ENCODE results near the gene ALOX12B.

Gene ALOX12B

GRCh38 chr17:8059131-8059530, 28.4 kb downstream of the ALOX12B start:
- Histone ChIP-seq H3K4me1 (ENCODE audit: insufficient read depth, low read length) (peaks cover 9% of the 10 kb centered on the region), H3K4me3 (ENCODE audit: low read depth in 1 of 2, low read length in 2 of 2) (no peak overlapping the region), H3K9ac (ENCODE audit: low read length) (no peak overlapping the region), H3K36me3 (ENCODE audit: insufficient read depth, low read length) (no peaks in the 10 kb centered on the region), H3K27me3 (ENCODE audit: control insufficient read depth in 1 of 2, insufficient read depth in 2 of 2, low read length in 2 of 2) (peaks cover 43 to 62% of the 10 kb centered on the region in 2 donors), H3K27ac (ENCODE audit: low read depth, low read length) (no peak overlapping the region), H3K9me3 (ENCODE audit: low read length) (no peaks in the 10 kb centered on the region)

- Histone ChIP-seq H3K9me3 (ENCODE audit: low read length) (no peaks in the 10 kb centered on the region), H3K36me3 (ENCODE audit: insufficient read depth, low read length) (no peaks in the 10 kb centered on the region), H3K27ac (ENCODE audit: low read depth, low read length) (no peak overlapping the region), H3K4me1 (ENCODE audit: insufficient read depth, low read length) (peaks cover 5% of the 10 kb centered on the region), H3K9ac (ENCODE audit: low read length) (no peak overlapping the region), H3K4me3 (ENCODE audit: low read depth in 1 of 2, low read length in 2 of 2) (no peak overlapping the region), H3K27me3 (ENCODE audit: control insufficient read depth in 1 of 2, insufficient read depth in 2 of 2, low read length in 2 of 2) (peaks cover 34 to 51% of the 10 kb centered on the region in 2 donors)
Observed at GRCh38 chr17:8057691-8058114, 29.8 kb downstream of the ALOX12B start.

- Histone ChIP-seq H3K27ac (ENCODE audit: low read depth, low read length) (no peak overlapping the region), H3K27me3 (ENCODE audit: control insufficient read depth in 1 of 2, insufficient read depth in 2 of 2, low read length in 2 of 2) (peaks cover 28 to 46% of the 10 kb centered on the region in 2 donors), H3K4me3 (ENCODE audit: low read depth in 1 of 2, low read length in 2 of 2) (no peak overlapping the region), H3K36me3 (ENCODE audit: insufficient read depth, low read length) (no peaks in the 10 kb centered on the region), H3K9me3 (ENCODE audit: low read length) (no peaks in the 10 kb centered on the region), H3K4me1 (ENCODE audit: insufficient read depth, low read length) (no peaks in the 10 kb centered on the region), H3K9ac (ENCODE audit: low read length) (no peak overlapping the region)
Observed at GRCh38 chr17:8056976-8057625, 30.4 kb downstream of the ALOX12B start.

GRCh38 chr17:8056232-8056975, 31.1 kb downstream of the ALOX12B start:
- Histone ChIP-seq H3K9me3 (ENCODE audit: low read length) (no peaks in the 10 kb centered on the region), H3K36me3 (ENCODE audit: insufficient read depth, low read length) (no peaks in the 10 kb centered on the region), H3K9ac (ENCODE audit: low read length) (no peak overlapping the region), H3K27ac (ENCODE audit: low read depth, low read length) (no peak overlapping the region), H3K27me3 (ENCODE audit: control insufficient read depth in 1 of 2, insufficient read depth in 2 of 2, low read length in 2 of 2) (peaks cover 24 to 39% of the 10 kb centered on the region in 2 donors), H3K4me3 (ENCODE audit: low read depth in 1 of 2, low read length in 2 of 2) (no peak overlapping the region), H3K4me1 (ENCODE audit: insufficient read depth, low read length) (no peaks in the 10 kb centered on the region)

GRCh38 chr17:8055851-8056231, 31.7 kb downstream of the ALOX12B start:
- Histone ChIP-seq H3K9ac (ENCODE audit: low read length) (no peak overlapping the region), H3K4me3 (ENCODE audit: low read depth in 1 of 2, low read length in 2 of 2) (no peak overlapping the region), H3K4me1 (ENCODE audit: insufficient read depth, low read length) (no peaks in the 10 kb centered on the region), H3K9me3 (ENCODE audit: low read length) (no peaks in the 10 kb centered on the region), H3K36me3 (ENCODE audit: insufficient read depth, low read length) (no peaks in the 10 kb centered on the region), H3K27me3 (ENCODE audit: control insufficient read depth in 1 of 2, insufficient read depth in 2 of 2, low read length in 2 of 2) (peaks cover 18 to 33% of the 10 kb centered on the region in 2 donors), H3K27ac (ENCODE audit: low read depth, low read length) (no peak overlapping the region)

- Histone ChIP-seq H3K4me1 (ENCODE audit: insufficient read depth, low read length) (no peaks in the 10 kb centered on the region), H3K4me3 (ENCODE audit: low read depth in 1 of 2, low read length in 2 of 2) (no peak overlapping the region), H3K9me3 (ENCODE audit: low read length) (no peaks in the 10 kb centered on the region), H3K36me3 (ENCODE audit: insufficient read depth, low read length) (no peaks in the 10 kb centered on the region), H3K9ac (ENCODE audit: low read length) (no peak overlapping the region), H3K27me3 (ENCODE audit: control insufficient read depth in 1 of 2, insufficient read depth in 2 of 2, low read length in 2 of 2) (peaks cover 0 to 14% of the 10 kb centered on the region in 2 donors), H3K27ac (ENCODE audit: low read depth, low read length) (no peak overlapping the region)
Observed at GRCh38 chr17:8053600-8053999, 33.9 kb downstream of the ALOX12B start.

GRCh38 chr17:8052256-8053252, 35.0 kb downstream of the ALOX12B start:
- Histone ChIP-seq H3K36me3 (ENCODE audit: insufficient read depth, low read length) (no peaks in the 10 kb centered on the region), H3K27me3 (ENCODE audit: control insufficient read depth in 1 of 2, insufficient read depth in 2 of 2, low read length in 2 of 2) (peaks cover 0 to 7% of the 10 kb centered on the region in 2 donors), H3K27ac (ENCODE audit: low read depth, low read length) (no peak overlapping the region), H3K9ac (ENCODE audit: low read length) (no peak overlapping the region), H3K9me3 (ENCODE audit: low read length) (no peaks in the 10 kb centered on the region), H3K4me1 (ENCODE audit: insufficient read depth, low read length) (no peaks in the 10 kb centered on the region), H3K4me3 (ENCODE audit: low read depth in 1 of 2, low read length in 2 of 2) (no peak overlapping the region)

GRCh38 chr17:8051831-8052230, 35.7 kb downstream of the ALOX12B start:
- H3K9me3 ChIP-seq (ENCODE audit: low read length): no peaks in the 10 kb centered on the region

GRCh38 chr17:8048736-8049135, 38.8 kb downstream of the ALOX12B start:
- no peaks in the 10 kb centered on the region for H3K4me1 ChIP-seq (ENCODE audit: insufficient read depth, low read length)
- no peak overlapping the region for H3K27ac ChIP-seq (ENCODE audit: low read depth, low read length)
- no peak overlapping the region for H3K9ac ChIP-seq (ENCODE audit: low read length)
- no peaks in the 10 kb centered on the region for H3K9me3 ChIP-seq (ENCODE audit: low read length)
- H3K36me3 ChIP-seq (ENCODE audit: insufficient read depth, low read length): no peaks in the 10 kb centered on the region
- H3K4me3 ChIP-seq (ENCODE audit: low read depth in 1 of 2, low read length in 2 of 2): no peak overlapping the region
- peaks cover 0 to 11% of the 10 kb centered on the region in 2 donors for H3K27me3 ChIP-seq (ENCODE audit: control insufficient read depth in 1 of 2, insufficient read depth in 2 of 2, low read length in 2 of 2)

More at GRCh38 chr17:8051831-8052230, 35.7 kb downstream of the ALOX12B start:
- no peaks in the 10 kb centered on the region for H3K36me3 ChIP-seq (ENCODE audit: insufficient read depth, low read length)
- H3K27ac ChIP-seq (ENCODE audit: low read depth, low read length): no peak overlapping the region
- H3K9ac ChIP-seq (ENCODE audit: low read length): no peak overlapping the region
- H3K27me3 ChIP-seq (ENCODE audit: control insufficient read depth in 1 of 2, insufficient read depth in 2 of 2, low read length in 2 of 2): peaks cover 0 to 5% of the 10 kb centered on the region in 2 donors
- no peaks in the 10 kb centered on the region for H3K4me1 ChIP-seq (ENCODE audit: insufficient read depth, low read length)
- no peak overlapping the region for H3K4me3 ChIP-seq (ENCODE audit: low read depth in 1 of 2, low read length in 2 of 2)

GRCh38 chr17:8048236-8048635, 39.3 kb downstream of the ALOX12B start:
- Histone ChIP-seq H3K4me1 (ENCODE audit: insufficient read depth, low read length) (no peaks in the 10 kb centered on the region), H3K9ac (ENCODE audit: low read length) (no peak overlapping the region), H3K27ac (ENCODE audit: low read depth, low read length) (no peak overlapping the region), H3K9me3 (ENCODE audit: low read length) (no peaks in the 10 kb centered on the region), H3K36me3 (ENCODE audit: insufficient read depth, low read length) (no peaks in the 10 kb centered on the region), H3K4me3 (ENCODE audit: low read depth in 1 of 2, low read length in 2 of 2) (no peak overlapping the region), H3K27me3 (ENCODE audit: control insufficient read depth in 1 of 2, insufficient read depth in 2 of 2, low read length in 2 of 2) (peaks cover 0 to 11% of the 10 kb centered on the region in 2 donors)

- H3K27me3 ChIP-seq (ENCODE audit: control insufficient read depth in 1 of 2, insufficient read depth in 2 of 2, low read length in 2 of 2): peaks cover 0 to 11% of the 10 kb centered on the region in 2 donors
- no peak overlapping the region for H3K9ac ChIP-seq (ENCODE audit: low read length)
- no peaks in the 10 kb centered on the region for H3K4me1 ChIP-seq (ENCODE audit: insufficient read depth, low read length)
- H3K4me3 ChIP-seq (ENCODE audit: low read depth in 1 of 2, low read length in 2 of 2): no peak overlapping the region
- no peak overlapping the region for H3K27ac ChIP-seq (ENCODE audit: low read depth, low read length)
- H3K9me3 ChIP-seq (ENCODE audit: low read length): no peaks in the 10 kb centered on the region
- H3K36me3 ChIP-seq (ENCODE audit: insufficient read depth, low read length): no peaks in the 10 kb centered on the region
Observed at GRCh38 chr17:8047769-8048110, 39.8 kb downstream of the ALOX12B start.

Data from muscle layer of colon (tissue), 2 donors.